Left ventricle myocardium inferior (tissue), 1 donor: ENCODE results near the gene BARHL2. TPM values are rescaled to one million over a fixed set of nuclear protein-coding genes. Genes with fewer than 3 reads are reported as not detected.

Source experiments
- DNase-seq: peaks from one replicate; pipeline ENCODE4 v3.0.0-alpha.2; 2020
- H3K27ac ChIP-seq: fragments of 200-600 bp; replicated peaks from 2 replicates; pipeline ENCODE4 v1.8.0; 2021
- H3K27me3 ChIP-seq: fragments of 200-600 bp; 2 replicates; pipeline ENCODE4 v1.8.0; 2021; ENCODE audit warnings: low read depth
- H3K36me3 ChIP-seq: fragments of 200-600 bp; 2 replicates; pipeline ENCODE4 v1.8.0; 2021
- H3K4me1 ChIP-seq: fragments of 200-600 bp; 2 replicates; pipeline ENCODE4 v1.8.0; 2021
- H3K4me3 ChIP-seq: fragments of 200-600 bp; 2 replicates; pipeline ENCODE4 v1.8.0; 2021; ENCODE audit warnings: mild to moderate bottlenecking, moderate library complexity
- H3K9me3 ChIP-seq: fragments of 200-600 bp; replicated peaks from 2 replicates; pipeline ENCODE4 v1.8.0; 2021
- CTCF ChIP-seq: fragments of 200-600 bp; IDR thresholded peaks from 2 replicates; pipeline ENCODE4 v1.8.0; 2021; ENCODE audit warnings: antibody characterized with exemption, mild to moderate bottlenecking, borderline replicate concordance
- intact Hi-C: fragments of 100-400 bp; cut with micrococcal nuclease; formaldehyde crosslinking; loops from one replicate; pipeline ENCODE4 v1.11.0; 2022
- total RNA-seq: library from RNA; stranded (reverse); fragmentation: NEBNext Ultra II Directional; extraction: Animal tissue kit (Norgen Biotek cat#: 25700); gene quantifications from one replicate; pipeline ENCODE4 v1.2.1, GENCODE V29; 2021
- donor health status: DM: no; HTN: yes; CAD: no; lungs with severe emphysema.

BARHL2 gene
- total RNA-seq, 1 donor from 2014 or later, result not detected

GRCh38 chr1:90731382-90732050 lies 14.4 kb upstream of the BARHL2 start:
- H3K9me3 ChIP-seq, result no peaks in the 10 kb centered on the region
- H3K4me1 ChIP-seq, result peaks cover 34% of the 10 kb centered on the region
- H3K36me3 ChIP-seq, result no peaks in the 10 kb centered on the region
- no peak overlapping the region for H3K4me3 ChIP-seq
- intact Hi-C loops, result no loop called here
- TF ChIP-seq CTCF, result no peak
- no peak overlapping the region for H3K27ac ChIP-seq
- DNase-seq, result no peak
- H3K27me3 ChIP-seq, result peaks cover 100% of the 10 kb centered on the region

GRCh38 chr1:90730243-90731022 lies 13.3 kb upstream of the BARHL2 start:
- Histone ChIP-seq H3K27me3 (peaks cover 100% of the 10 kb centered on the region), H3K27ac (no peak overlapping the region), H3K4me1 (peaks cover 45% of the 10 kb centered on the region), H3K36me3 (no peaks in the 10 kb centered on the region), H3K4me3 (peak overlapping the region; percentile 50), H3K9me3 (no peaks in the 10 kb centered on the region)
- DNase-seq, result no peak
- intact Hi-C loops, result no loop called here
- TF ChIP-seq CTCF, result no peak

GRCh38 chr1:90729504-90730242 lies 12.6 kb upstream of the BARHL2 start:
- Histone ChIP-seq H3K4me3 (no peak overlapping the region), H3K27me3 (peaks cover 100% of the 10 kb centered on the region)

GRCh38 chr1:90728502-90729287 lies 11.6 kb upstream of the BARHL2 start:
- H3K27me3 ChIP-seq, result peaks cover 100% of the 10 kb centered on the region
- intact Hi-C loops, result no loop called here

More at GRCh38 chr1:90729504-90730242, 12.6 kb upstream of the BARHL2 start:
- DNase-seq, result no peak
- no peaks in the 10 kb centered on the region for H3K36me3 ChIP-seq
- peaks cover 52% of the 10 kb centered on the region for H3K4me1 ChIP-seq
- H3K27ac ChIP-seq, result no peak overlapping the region
- peak; percentile 24 for TF ChIP-seq CTCF
- H3K9me3 ChIP-seq, result no peaks in the 10 kb centered on the region
- intact Hi-C loops, result no loop called here

More at GRCh38 chr1:90728502-90729287, 11.6 kb upstream of the BARHL2 start:
- peaks cover 62% of the 10 kb centered on the region for H3K4me1 ChIP-seq
- DNase-seq, result no peak
- H3K9me3 ChIP-seq, result no peaks in the 10 kb centered on the region
- H3K4me3 ChIP-seq, result no peak overlapping the region
- no peak for TF ChIP-seq CTCF
- H3K27ac ChIP-seq, result no peak overlapping the region
- no peaks in the 10 kb centered on the region for H3K36me3 ChIP-seq
